DND-41 (cell line): ENCODE data around the gene ABCD3.

Experiments
- ATAC-seq: fragments of 200-7000 bp; cut with Tn5 transposase; 3 replicates; pipeline ENCODE4 v1.9.1; 2021; ENCODE audit warnings: low read depth; ENCODE audit not compliant: insufficient read depth
- DNase-seq: peaks from one replicate; pipeline ENCODE4 v3.0.0-alpha.2; 2020
- H2AFZ ChIP-seq: 2 replicates; pipeline ENCODE4 v1.6.0; 2012; ENCODE audit warnings: low read depth, low read length
- H3K27ac ChIP-seq: 2 replicates; pipeline ENCODE4 v1.5.1; 2012; ENCODE audit warnings: low read length, inconsistent platforms
- H3K27me3 ChIP-seq: fragments of 200-600 bp; sonication (generic); 2 replicates; pipeline ENCODE4 v1.6.0; 2012; ENCODE audit warnings: low read length, mild to moderate bottlenecking, inconsistent platforms; ENCODE audit not compliant: insufficient read depth, poor library complexity
- H3K36me3 ChIP-seq: 2 replicates; pipeline ENCODE4 v1.5.1; 2012; ENCODE audit warnings: low read length, inconsistent platforms; ENCODE audit not compliant: insufficient read depth
- H3K4me1 ChIP-seq: 2 replicates; pipeline ENCODE4 v1.5.1; 2012; ENCODE audit warnings: mild to moderate bottlenecking, low read length; ENCODE audit not compliant: insufficient read depth
- H3K4me2 ChIP-seq: 2 replicates; pipeline ENCODE4 v1.6.0; 2012; ENCODE audit warnings: mild to moderate bottlenecking, moderate library complexity, low read length, inconsistent platforms; ENCODE audit not compliant: insufficient read depth
- H3K4me3 ChIP-seq, 2 experiments: fragments of 200-600 bp in 1 of 2; shearing (Covaris generic) in 1 of 2; 2 replicates each; pipeline ENCODE4 v1.5.1; 2012 to 2016; ENCODE audit warnings: inconsistent platforms in 2 of 2, low read length in 2 of 2, mild to moderate bottlenecking in 2 of 2, low read depth in 1 of 2, moderate library complexity in 1 of 2
- H3K79me2 ChIP-seq: 2 replicates; pipeline ENCODE4 v1.6.0; 2012; ENCODE audit warnings: low read length, inconsistent platforms; ENCODE audit not compliant: insufficient read depth
- H3K9ac ChIP-seq: 2 replicates; pipeline ENCODE4 v1.6.0; 2012; ENCODE audit warnings: low read depth, mild to moderate bottlenecking, inconsistent platforms, low read length, moderate library complexity
- H3K9me3 ChIP-seq: 2 replicates; pipeline ENCODE4 v1.5.1; 2012; ENCODE audit warnings: low read length, moderate library complexity, mild to moderate bottlenecking, inconsistent platforms; ENCODE audit not compliant: insufficient read depth, severe bottlenecking
- H4K20me1 ChIP-seq: 2 replicates; pipeline ENCODE4 v1.6.0; 2012; ENCODE audit warnings: low read length; ENCODE audit not compliant: insufficient read depth
- EZH2 ChIP-seq: IDR thresholded peaks from 3 replicates; pipeline ENCODE4 v1.6.1; 2012; ENCODE audit warnings: borderline replicate concordance, low read depth, mild to moderate bottlenecking, moderate library complexity, low read length, inconsistent platforms; ENCODE audit not compliant: severe bottlenecking
- TF ChIP-seq, protein P1 (sequence below): IDR thresholded peaks from 2 replicates; pipeline ENCODE4 v1.5.1; 2012; ENCODE audit warnings: borderline replicate concordance, low read length, moderate library complexity, mild to moderate bottlenecking; ENCODE audit not compliant: poor library complexity, severe bottlenecking; ENCODE audit errors: extremely low read depth

ABCD3 gene

DNA sequence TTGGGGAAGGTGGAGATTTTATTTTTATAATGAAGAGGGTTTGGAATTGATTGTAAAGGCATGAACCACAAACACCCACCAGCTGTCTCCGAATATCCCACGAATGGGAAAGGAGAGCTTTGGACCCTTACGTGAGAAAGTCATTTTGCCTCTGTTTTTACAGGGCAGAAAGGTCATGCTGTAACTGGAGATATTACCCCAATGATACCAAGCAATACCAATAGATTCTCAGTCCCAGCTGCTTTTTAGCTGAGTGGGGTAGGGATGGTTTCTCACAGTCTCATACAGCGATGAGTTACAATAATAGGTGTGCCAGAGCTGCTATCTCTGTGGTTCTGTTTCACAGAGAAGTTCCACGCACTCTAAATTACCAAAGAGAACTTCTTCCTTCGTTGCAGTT is 132.2 kb downstream of the ABCD3 start:
- H4K20me1 ChIP-seq, result no peaks in the 10 kb centered on the region
- TF ChIP-seq, protein P1, sequence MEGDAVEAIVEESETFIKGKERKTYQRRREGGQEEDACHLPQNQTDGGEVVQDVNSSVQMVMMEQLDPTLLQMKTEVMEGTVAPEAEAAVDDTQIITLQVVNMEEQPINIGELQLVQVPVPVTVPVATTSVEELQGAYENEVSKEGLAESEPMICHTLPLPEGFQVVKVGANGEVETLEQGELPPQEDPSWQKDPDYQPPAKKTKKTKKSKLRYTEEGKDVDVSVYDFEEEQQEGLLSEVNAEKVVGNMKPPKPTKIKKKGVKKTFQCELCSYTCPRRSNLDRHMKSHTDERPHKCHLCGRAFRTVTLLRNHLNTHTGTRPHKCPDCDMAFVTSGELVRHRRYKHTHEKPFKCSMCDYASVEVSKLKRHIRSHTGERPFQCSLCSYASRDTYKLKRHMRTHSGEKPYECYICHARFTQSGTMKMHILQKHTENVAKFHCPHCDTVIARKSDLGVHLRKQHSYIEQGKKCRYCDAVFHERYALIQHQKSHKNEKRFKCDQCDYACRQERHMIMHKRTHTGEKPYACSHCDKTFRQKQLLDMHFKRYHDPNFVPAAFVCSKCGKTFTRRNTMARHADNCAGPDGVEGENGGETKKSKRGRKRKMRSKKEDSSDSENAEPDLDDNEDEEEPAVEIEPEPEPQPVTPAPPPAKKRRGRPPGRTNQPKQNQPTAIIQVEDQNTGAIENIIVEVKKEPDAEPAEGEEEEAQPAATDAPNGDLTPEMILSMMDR, result no peak
- no peak for TF ChIP-seq EZH2
- no peaks in the 10 kb centered on the region for H3K9me3 ChIP-seq
- H2AFZ ChIP-seq, result no peak overlapping the region
- no peak overlapping the region for H3K4me2 ChIP-seq
- H3K27me3 ChIP-seq, result no peaks in the 10 kb centered on the region
- no peaks in the 10 kb centered on the region for H3K79me2 ChIP-seq
- no peaks in the 10 kb centered on the region for H3K4me1 ChIP-seq
- no peak for DNase-seq
- no peak overlapping the region for H3K27ac ChIP-seq
- H3K4me3 ChIP-seq, result no peak overlapping the region
- H3K36me3 ChIP-seq, result no peaks in the 10 kb centered on the region
- no peak for ATAC-seq
- H3K9ac ChIP-seq, result no peak overlapping the region

DNA sequence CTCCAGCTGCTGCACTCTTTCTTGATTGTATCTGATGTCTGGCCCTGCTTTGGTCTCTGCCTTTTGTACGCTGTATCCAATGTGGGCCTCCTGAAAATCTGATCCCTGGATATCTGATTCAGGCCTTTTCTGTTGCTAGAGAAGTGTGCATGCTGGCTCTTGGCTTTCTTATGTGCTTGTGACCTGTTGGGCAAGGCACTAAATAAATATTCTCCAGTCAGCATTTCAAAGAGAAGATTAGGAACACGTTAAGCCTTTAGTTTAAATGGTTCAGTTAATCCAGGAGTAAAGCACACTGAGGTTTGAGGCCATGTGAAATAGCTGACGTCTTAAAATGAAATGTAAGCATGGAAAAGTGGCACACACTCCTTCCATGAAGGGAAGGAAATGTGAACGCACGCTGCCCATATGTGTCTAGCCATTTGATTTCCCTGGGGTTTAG is 132.6 kb downstream of the ABCD3 start:
- Histone ChIP-seq H3K4me2 (no peak overlapping the region), H3K27ac (no peak overlapping the region), H2AFZ (0 out of 2 replicates have a peak overlapping the region, but pooled peaks have one; percentile 29), H3K36me3 (no peaks in the 10 kb centered on the region), H4K20me1 (no peaks in the 10 kb centered on the region), H3K9ac (no peak overlapping the region), H3K9me3 (no peaks in the 10 kb centered on the region), H3K4me1 (no peaks in the 10 kb centered on the region), H3K4me3 (no peak overlapping the region), H3K27me3 (no peaks in the 10 kb centered on the region), H3K79me2 (no peaks in the 10 kb centered on the region)
- TF ChIP-seq EZH2, result no peak
- TF ChIP-seq, protein P1, result no peak
- DNase-seq, result no peak
- ATAC-seq, result no peak

DNA sequence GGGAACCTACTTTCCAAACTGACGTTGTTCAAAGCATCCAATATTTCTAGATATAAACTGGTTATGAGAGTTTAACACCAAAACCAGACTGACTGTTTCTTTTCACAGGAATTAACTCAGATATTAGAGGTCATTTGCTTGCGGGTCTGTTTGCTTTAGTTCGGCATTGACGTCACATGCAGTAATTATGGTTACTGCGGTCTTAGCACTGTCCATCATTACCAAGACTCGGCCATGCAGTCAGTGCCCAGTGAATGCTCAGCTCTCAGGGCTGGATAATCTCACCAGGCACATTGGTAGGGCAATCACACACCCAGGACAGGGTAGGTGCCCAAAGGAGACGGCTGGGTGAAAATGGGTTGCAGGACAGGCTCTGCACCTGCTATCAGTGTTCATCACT is 133.3 kb downstream of the ABCD3 start:
- DNase-seq (no peak), ATAC-seq (no peak)
- H4K20me1 ChIP-seq, result no peaks in the 10 kb centered on the region
- no peaks in the 10 kb centered on the region for H3K79me2 ChIP-seq
- no peak overlapping the region for H2AFZ ChIP-seq
- TF ChIP-seq, protein P1, result no peak
- no peak for TF ChIP-seq EZH2
- H3K4me2 ChIP-seq, result no peak overlapping the region
- no peaks in the 10 kb centered on the region for H3K9me3 ChIP-seq
- no peak overlapping the region for H3K9ac ChIP-seq
- no peaks in the 10 kb centered on the region for H3K27me3 ChIP-seq
- no peaks in the 10 kb centered on the region for H3K36me3 ChIP-seq
- no peak overlapping the region for H3K27ac ChIP-seq
- H3K4me3 ChIP-seq, result no peak overlapping the region
- H3K4me1 ChIP-seq, result no peaks in the 10 kb centered on the region
